ENCODE measurements around the gene ILDR1.
A peak's percentile ranks its signal among the peaks of the same experiment; 100 is the strongest.
"Not testable (repeated sequence)": the region's sequence is repeated elsewhere in the genome, so short reads cannot be mapped to it uniquely, and the experiment has no call there.

ILDR1 gene

DNA sequence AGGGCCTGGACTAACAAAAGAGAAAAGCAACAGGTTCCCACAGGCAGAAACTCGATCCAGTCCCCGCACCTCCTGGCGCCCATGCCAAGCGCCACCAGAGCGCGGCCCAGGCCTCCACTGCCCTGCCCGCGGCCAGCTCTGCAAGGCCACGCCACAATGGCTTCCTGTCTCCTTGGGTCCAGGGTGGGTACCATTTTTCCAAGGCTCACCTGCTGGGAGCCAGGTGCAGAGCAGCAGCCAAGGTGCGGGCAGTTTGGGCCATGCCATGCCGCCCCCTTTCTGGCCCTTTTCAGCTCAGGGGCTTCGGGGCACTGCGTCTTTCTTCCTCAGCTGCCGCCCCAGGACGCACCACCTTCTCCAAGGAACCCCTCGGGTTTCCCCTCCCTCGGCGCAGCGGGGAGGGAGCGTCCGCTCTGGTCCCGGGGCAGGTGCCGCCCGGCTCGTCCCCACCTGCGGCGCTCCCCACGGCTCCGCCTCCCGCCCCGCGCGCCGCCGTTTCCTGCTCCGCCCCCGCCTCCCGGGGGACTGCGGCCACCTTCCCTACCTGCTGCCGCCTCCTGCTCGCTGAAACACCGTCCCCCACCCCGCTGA, at the start of gene ILDR1:
Gene ILDR1, minus strand, starts transcription at position 437 of the 591 bp plus-strand sequence. Its CDS starts 170 bp downstream, at position 267.
- no peak for DNase-seq

DNA sequence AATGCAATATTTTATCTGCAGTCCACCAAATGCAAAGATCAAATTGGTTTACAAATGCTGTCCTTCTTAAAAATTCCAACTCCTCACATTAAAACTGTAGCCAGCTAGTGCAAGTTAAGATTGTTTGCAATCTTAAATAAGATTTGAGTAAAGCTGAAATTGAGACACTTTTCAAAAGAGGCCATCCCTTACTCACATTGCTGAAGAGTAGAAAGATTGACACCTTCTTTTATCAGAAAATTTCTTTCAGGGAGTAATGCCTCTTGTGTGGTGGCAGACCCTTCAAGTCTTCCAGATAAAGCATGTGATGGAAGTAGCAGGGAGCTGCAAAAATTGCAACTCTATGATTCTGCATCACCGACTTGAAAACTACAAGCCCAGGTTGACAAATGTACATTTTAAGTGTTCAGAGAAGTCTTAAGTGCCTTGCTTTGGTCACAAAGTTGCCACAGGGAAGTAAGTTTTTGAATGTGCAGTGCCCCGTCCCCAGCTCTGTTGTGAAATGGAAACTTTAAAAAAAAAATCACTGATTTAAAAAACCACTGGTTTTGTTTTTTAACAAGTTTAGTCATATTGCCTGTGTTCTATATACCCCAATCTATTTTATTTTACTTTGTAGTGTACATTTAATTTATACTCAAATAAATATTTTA, 45.7 kb upstream of the ILDR1 start:
- DNase-seq = peak; percentile 54

DNA sequence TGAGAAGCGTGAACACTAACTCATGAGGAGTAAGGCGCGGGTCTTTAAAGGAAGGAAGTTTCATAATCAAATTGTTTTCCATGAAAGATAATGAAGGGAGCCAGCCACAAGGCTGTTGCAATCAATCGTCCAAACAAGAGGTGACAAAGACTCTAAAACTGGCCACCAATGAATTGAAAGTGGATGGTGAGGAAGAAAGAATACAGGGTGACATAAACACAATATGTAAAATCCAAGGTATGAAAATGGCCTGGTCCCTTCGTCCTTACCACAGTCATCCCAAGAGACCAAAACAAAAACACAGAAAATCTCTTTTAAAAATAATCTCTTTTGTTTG, 45.1 kb upstream of the ILDR1 start:
- peak; percentile 95 for DNase-seq

DNA sequence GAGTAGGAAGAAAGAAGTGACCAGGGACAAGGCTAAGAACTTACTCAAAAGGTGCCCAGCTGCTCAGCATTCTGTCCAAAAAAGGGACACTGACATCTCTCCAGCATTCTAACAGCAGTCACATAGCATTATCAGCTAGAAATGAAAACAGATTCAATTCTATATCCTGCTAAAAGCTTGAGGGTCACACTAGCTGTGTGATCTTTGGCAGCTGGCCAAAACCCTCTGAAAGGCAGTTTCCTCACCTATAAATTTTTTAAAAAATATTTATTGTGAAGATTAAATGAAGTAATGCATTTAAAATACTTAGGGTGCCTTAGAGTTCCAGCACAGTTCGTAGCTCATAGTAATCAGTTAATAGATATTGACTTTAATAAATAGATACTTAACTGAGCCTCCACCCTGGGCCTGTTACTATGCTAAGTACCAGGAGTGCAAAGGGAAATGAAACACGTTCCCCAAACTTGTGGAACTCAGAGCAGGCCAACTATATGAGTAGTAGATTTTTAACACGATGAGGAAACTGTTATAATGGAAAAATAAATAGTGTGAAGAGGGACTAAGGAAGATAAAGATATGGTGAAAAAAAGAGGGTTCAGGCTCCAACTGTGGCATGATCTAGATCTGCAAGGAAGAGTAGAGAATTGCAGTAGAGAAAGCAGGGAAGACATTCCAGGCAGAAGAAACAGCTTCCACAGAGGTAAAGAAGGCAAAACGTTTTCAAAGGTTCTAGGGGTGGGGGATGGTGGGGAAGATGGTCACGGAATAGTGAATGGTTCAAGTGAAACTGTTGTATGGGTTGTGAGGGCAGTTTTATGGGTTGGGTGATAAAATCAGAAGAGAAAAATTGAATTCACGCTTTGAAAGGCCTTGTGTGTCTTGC, 44.5 kb upstream of the ILDR1 start:
- DNase-seq = peak; percentile 63

DNA sequence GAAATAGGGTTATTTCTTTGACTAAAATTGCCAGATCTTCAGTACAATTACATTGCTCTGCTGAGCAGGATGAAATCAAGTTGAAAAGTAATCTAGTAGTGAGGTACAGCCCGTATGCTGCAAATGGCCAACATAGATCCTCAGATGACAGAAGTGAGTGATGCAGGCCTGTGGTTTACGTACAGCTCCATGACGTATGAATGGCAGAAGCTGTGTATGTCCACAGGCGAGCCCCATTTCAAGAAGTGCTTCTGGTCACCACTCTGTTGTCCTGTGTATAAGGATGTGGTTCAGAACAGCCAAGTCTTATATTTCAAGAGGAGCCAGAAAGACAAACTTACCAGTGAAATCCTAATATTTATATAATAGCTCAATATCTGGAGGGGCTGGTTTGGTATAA, 42.3 kb upstream of the ILDR1 start:
- DNase-seq = no peak

DNA sequence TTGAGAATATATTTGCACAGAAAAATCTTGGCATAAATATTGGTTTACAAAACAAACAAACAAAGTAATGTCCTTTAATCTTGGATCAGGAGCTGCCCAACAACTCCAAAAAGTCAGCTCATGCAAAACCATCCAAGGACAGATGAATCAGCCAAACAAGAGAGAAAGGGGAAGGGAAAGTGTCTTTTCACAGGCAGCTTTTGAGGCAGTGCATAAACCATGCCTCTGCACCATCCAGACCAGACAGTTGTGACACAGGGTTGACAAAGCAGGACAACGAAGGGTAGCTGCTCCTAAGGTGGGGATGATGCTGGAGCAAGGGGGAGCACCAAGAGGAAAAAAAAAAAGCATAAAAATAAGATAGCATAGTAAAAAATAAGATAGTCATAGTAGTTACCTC, 41.9 kb upstream of the ILDR1 start:
- no peak for DNase-seq

DNA sequence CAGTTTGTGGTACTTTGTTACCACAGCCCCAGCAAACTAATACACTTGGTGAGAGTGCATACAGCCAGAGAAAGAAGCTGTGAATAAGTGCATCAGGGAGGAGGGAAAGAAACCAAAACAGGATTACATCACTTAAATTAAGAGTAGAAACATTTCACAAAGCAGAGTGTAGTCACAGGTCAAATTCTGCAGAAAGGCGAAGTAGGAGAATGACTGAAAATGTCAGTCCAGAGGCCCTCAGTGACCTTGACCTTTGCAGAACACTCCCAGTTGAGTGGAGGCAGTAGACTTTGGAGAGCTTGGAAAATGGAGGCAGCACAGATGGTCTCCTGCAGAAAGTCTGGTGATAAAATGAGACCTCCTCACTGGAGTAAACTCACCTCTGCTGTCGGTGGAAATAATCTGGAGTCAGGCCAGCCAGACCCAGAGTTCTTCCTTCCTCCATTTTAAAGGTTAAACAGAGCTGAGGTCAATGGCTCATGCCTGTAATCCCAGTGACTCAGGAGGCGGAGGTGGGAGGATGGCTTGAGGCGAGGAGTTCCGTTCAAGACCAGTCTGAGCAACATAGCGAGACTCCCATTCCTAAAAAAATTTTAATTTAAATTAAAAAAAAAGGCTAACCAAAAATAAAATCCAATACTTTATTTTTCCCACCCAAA, 38.1 kb upstream of the ILDR1 start:
- DNase-seq = no peak

DNA sequence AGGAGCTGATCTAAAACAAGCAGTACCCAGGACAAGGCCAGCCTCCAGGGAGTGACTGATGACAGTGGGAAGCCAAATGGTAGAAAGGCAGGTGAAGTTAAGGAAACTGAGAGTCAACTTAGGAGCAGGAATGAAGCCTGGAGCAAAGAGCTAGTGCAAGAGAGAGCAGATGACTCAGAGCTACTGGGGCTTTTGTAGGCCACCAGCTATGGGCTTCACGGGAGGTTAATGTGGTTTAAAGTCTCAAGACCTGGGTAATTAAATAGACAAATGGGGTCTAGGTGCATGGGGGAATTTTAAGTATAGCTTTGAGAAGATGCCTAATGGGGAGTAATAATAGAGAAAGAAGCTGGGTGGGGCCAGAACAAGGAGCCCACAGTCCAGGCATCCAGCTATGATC, 36.2 kb upstream of the ILDR1 start:
- no peak for DNase-seq

DNA sequence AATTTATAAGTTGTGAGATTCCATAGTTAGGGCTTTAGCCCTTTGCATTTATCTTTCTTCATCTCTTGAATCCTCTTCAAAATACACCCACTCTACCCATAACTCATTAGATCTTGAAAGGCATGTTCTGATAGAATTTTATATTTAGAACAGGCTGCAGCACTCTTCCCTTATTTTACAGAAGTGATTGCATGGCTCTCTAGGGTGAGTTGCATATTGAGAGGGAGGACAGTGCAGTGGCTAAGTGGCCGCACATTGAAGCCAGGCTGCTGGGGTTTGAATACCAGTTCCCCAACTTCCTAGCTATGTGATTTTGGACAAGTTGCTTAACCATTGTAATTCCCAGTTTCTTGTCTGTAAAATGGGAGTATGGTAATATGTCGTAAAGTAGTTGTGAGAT, 35.6 kb upstream of the ILDR1 start:
- DNase-seq = no peak

DNA sequence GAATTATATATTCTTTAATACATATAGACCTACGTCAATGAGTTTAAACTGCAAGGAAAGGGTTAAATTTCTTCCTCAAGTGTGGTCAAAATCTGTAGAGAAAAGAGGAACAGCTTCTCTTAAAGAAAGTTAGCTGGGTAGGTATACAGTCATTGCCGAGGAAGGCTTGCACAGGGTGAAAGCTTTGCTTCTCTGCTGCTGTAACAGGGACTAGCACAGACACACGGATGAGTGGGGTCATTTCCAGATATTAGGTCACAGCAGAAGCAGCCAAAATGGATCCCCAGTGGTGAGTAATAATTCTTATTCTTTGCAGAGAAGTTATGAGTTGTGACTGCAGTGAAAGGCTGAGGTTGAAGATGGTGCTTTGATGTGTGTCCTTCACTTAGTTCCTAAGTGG, 33.2 kb upstream of the ILDR1 start, which contains the start of gene CD86:
Gene CD86, plus strand, starts transcription at position 148 of the 400 bp plus-strand sequence. Its CDS starts 128 bp downstream, at position 276.
- DNase-seq = no peak

DNA sequence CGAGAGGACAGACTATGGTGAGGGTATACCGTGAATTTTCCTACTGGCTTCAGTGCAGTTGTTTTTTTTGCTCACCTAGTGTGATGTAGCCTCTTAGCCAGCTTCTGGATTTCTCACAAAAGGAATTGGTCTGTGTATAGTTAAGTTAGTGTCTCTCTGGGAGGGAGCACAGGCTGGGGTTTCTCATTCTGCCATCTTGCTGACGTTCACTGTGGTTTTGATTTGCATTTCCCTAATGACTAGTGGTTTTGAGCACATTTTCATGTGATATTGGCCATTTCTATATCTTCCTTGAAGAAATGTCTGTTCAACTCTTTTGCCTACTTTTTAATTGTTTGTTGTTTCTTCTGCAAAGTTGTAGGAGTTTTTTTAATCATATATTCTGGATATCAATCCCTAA, 30.9 kb upstream of the ILDR1 start:
- DNase-seq = no peak

DNA sequence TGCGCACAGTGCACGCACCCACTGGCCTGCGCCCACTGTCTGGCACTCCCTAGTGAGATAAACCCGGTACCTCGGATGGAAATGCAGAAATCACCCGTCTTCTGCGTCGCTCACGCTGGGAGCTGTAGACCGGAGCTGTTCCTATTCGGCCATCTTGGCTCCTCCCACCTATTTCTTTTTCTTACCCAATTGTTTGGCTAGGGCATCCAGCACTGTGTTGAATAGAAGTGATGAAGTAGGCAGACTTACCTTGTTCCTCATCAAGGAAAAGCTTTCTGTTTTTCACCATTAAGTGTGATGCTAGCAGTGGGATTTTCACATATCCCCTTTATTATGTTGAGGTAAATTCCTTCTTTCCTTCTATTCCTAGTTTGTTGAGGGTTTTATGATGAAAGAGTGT, 25.7 kb upstream of the ILDR1 start:
- DNase-seq = not testable (repeated sequence)

DNA sequence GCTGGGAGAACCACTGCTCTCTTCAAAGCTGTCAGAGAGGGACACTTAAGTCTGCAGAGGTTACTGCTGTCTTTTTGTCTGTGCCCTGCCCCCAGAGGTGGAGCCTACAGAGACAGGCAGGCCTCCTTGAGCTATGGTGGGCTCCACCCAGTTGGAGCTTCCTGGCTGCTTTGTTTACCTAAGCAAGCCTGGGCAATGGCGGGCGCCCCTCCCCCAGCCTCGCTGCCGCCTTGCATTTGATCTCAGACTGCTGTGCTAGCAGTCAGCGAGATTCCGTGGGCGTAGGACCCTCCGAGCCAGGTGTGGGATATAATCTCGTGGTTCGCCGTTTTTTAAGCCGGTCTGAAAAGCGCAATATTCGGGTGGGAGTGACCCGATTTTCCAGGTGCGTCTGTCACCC, 25.2 kb upstream of the ILDR1 start:
- not testable (repeated sequence) for DNase-seq

DNA sequence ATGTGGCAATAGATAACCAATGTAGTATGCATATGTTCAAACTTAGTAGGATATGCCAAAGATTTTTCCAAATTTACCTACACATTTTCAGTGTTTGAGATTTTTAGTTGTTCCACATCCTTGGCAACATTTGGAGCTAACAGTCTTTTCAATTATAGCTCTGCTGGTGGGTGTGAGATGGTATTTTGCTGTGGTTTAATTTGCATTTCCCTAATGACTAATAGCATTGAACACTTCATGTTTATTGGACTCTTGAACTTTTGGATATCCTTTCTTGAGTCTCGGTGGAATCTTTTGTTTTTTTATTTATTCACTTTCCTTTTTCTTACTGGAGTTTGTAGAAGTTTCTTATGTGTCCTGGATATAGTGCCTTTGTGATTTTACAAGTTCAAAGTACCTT, 11.0 kb upstream of the ILDR1 start:
- no peak for DNase-seq

DNA sequence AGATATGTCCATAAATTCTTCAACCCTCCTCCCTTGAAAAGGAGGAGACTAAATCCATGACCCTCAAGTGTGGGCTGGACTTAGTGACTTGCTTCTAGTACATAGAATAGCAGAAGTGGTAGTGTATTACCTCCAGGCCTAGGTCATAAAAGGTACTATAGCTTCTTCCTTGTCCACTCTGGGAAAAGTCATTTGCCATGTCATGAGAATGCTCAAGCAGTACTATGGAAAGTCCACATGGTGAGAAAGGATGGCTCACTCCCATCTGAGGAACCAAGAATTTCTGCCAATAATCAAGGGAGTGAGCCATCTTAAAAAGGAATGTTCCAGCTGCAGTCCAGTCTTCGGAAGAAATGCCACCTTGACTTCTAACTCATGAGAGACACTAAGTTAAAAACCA, 10.5 kb upstream of the ILDR1 start:
- no peak for DNase-seq

DNA sequence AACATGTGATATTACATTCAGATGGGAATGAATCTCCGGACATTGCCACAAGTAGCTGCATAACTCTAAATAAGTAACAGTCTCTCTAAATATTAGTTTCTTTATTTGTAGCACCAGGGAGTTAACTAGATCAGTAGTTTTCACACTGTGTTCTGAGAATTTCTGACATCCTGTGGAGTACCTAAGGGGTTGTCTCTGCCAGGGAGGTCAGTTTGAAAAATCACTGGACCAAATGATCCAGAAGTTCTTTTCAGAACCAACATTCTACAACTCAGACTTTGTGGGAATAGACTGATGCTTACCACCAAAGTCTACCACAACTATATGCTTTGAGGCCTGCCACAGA, 9.0 kb upstream of the ILDR1 start:
- no peak for DNase-seq

DNA sequence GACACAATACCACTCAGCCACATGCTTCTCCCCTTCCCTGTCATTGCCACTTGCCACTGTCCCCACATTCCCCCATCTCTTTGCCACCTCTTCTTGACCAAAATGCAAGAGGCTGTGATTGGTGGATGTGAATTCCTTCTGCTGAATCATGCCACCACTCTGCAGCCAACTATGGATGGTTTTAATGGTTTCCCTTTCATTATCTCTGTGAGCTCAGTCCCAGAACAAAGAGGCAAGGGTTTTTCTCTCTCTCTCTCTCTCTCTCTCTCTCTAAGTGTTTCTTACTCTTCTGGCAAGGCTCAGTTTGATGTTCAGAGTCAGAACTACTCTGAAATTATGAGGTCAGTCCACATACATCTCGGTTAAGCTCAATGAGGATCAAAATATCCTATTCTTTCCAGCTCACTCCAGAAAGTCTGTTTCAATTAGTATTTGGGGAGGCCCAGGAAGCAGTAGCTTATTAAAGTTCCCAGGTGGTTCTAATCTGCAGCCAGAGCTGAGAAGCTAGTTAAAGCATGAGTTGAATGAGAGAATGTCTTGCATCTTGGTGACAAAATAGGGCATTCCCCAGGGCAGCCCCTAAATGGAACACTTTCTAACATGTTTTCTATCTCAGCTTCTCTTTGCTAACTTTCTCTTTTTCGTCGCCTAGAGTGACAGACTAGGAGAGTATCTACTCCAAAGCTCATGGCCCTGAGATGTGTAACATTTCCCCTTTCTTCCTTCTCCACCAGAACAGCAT, 8.5 kb upstream of the ILDR1 start:
- DNase-seq = no peak

DNA sequence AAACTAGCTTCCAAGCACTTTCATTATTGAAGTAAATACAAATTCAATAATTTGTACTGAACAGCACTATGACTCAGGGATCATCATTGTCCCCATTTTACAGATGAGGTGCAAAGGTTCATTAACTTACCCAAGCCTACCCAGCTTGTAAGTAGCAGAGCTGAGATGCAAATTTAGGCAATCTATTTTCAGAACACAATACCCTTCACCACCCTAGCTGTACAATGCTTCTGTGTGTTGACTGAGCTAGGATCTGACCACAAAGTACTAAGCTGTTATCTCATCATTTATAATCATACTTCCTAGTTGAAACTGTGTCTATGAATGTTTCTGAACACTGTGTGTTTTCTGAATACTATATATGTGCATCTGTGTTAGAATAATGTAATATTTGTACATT, 3.2 kb upstream of the ILDR1 start:
- DNase-seq = no peak

DNA sequence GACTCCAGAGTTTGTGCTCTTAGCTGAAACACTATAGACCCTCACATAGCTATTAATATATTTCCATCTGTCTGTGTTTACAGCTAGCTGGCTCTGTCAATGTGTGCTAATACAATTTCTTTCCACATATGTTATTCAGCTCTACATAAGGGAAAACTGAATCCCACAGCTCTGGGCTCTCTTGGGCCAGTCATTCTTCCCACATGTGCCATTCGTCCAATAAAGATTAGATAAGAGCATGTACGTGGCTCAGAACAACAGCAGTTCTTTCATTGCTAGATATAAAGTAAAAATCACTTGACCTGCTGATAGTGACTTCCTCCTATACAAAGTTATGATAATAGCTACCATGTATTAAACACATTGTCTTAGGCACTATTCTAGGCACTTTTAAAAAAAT, 2.8 kb upstream of the ILDR1 start:
- DNase-seq = no peak

DNA sequence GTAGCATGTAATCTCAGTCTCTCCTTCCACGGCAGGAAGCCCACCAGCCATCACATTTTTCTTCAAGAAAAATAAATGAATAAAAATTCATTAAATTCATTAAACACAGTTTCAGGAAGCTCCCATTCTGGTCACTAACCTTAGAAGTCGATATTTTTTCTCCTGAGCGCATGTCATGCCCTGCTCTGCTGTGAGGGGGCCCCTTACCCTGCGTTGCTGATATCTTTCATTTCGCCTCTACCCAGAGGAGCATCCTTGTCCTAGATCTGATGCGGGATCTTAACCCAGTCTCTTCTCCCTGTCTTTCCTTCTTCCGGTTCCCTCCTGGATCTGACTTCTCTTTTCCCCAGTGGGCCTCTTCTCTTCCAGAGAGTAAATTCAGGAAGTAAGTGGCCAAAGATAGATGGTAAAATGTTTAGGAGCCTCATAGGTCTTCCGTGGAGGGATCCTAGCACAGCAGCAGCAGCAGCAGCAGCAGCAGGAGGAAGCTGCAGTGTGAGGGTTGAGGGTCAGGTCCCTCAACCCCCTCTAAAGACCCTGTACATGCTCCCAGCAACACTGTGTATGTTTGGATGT, 1.4 kb upstream of the ILDR1 start:
- no peak for DNase-seq

DNA sequence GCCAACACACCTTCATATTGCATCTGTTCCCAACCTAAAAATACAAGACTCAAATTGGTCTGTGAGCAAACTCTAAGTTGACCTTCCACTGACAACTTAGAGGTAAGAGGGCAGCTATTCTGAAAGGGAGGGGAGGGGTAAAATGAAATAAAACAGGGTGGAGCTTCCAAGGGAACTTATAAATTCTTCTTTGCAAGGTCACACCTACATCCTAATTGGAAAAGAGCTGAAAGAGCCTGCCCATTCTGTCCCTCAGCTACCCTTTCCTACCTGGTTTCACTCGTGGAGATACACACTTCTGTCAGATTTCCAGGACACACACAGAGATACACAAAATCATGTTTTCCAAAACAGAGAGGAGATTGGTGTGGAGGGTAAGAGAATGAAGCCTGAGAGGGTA, 1.0 kb downstream of the ILDR1 start:
- no peak for DNase-seq

DNA sequence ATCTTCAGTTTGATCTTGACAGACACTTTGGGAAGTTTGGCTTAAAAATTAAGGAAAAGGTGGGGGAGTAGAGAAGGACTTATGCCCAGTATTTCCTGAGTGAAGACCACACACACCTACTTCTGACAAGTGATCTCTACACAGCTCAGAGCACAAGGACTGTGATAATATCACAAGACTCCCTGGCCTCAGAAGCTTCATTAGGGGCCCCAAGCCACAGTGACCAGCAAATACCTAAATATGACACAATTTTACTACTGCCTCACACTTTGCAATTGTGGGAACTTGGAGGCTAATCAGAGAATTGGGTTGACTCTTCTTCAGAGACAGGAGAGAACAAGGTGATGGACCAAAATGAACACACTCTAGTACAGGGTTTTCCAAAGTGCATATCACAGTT, 2.6 kb downstream of the ILDR1 start:
- DNase-seq = no peak

DNA sequence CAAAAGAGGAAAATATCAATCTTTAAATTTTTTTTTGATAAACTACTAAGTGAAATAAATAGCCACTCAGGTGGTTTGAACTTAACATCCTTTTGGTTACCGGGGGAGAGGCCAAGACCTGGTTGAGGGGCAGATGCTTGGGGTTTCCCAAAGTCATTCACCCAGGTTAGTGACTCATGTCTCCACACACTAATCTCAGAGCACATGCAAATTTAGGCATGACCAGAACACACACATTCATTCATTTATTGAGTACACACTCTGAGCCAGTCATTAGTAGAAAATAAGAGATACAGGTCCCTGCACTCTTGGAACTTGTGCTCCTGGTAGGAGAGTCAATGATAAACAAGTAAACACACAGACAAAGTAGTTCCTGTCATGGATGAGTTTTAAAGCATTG, 7.3 kb downstream of the ILDR1 start:
- DNase-seq = no peak

Data from GF-D8 (cell line).